ENCODE measurements around the gene PRTFDC1.

- TF ChIP-seq CTCF (conservative IDR thresholded peaks at IDR 0.05 in 1 of 2, IDR thresholded peaks at IDR 0.05 in 1 of 2; ENCODE audit: low read depth in 1 of 2, low read length in 2 of 2) (no peak), EZH2 (IDR thresholded peaks at IDR 0.05; ENCODE audit: low read length, missing control alignments) (no peak)
These were observed 81.1 kb downstream of the PRTFDC1 start for GRCh38 chr10:24871011-24871935.
